ENCODE data around the gene LHB.
A peak's percentile ranks its signal among the peaks of the same experiment; 100 is the strongest.
"Not testable (repeated sequence)": the region's sequence is repeated elsewhere in the genome, so short reads cannot be mapped to it uniquely, and the experiment has no call there.

Gene LHB

DNA sequence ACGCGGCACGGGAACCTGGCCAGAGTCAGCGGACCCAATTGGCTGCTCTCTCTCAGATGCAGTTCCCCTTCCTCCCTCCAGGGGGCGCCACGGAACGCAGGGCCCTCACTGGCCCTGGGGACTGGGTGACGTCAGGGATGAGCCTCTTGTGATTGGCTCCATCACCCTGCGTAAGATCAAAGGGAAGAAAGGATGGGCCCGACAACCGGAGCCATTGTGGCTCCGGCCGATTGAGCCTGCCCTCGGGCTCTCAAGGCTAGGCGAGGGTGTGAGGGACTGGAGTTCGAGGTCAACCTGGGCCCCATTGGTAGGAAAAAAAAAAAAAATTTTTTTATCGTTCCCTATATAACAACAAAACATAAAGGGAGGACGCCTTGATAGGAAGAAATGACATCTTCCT, 19.9 kb upstream of the LHB start, which contains the start of gene CGB1:
Gene CGB1 (minus strand): TSS at position 81 of the 400 bp plus-strand sequence. CDS start 184 bp downstream, outside the sequence.
- DNase-seq, result peak; percentile 96

DNA sequence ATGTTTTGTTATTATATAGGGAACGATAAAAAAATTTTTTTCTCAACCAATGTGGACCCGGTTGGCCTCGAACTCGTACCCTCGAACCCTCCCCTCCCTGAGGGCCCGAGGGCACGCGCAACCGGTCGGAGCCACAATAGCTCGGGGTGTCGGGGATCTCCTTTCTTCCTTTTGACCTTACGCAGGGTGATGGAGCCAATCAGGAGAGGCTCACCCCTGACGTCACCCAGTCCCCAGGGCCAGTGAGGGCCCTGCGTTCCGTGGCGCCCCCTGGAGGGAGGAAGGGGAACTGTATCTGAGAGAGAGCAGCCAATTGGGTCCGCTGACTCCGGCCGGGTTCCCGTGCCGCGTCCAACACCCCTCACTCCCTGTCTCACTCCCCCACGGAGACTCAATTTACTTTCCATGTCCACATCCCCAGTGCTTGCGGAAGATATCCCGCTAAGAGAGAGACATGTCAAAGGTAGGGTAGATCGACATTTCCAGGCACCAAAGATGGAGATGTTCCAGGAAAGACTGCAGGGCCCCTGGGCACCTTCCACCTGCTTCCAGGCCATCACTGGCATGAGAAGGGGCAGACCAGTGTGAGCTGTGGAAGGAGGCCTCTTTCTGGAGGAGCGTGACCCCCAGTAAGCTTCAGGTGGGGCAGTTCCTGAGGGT, 14.9 kb upstream of the LHB start, which contains the start of gene CGB2:
Gene CGB2 (plus strand): TSS at position 249 of the 660 bp plus-strand sequence. CDS start 206 bp downstream, at position 455.
- DNase-seq, result peak; percentile 95

DNA sequence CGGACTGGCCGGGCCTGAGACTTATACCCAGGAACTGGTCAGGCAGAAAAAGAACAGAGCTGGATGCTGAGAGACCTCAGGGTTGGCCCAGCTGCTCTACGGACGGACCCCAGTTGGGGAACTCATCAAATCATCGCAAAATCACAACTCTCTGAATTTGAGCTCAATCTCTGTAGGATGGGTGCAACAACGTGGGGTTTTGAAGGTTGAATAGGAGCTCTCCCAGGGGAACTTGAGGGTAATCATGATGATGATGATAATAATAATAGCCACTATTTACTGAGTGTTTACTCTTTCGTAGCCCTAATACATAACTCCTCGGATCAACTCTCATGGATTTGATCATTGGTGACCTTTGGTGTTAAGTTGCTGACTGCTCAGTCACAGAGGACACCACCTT, 13.4 kb upstream of the LHB start:
- DNase-seq, result not testable (repeated sequence)

DNA sequence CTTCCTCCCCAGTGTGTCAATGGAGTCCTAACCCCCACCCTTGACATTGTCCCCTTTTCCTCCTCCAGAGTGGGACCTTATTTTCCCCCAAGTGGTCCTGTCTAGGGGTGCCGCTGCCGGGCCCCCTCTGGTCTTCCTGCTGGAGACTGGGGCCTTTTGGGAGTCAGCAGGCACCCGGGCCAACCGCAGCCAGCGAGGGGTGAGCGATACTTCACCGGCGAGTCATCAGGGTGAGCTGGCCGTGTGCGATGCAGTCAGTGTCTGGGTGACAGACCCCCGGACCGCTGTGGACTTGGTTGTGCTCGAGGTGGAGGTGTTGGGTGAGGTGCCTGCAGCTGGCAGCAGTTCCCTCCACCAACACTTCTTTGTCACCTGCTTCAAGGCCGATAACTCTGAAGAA, 12.9 kb upstream of the LHB start:
- not testable (repeated sequence) for DNase-seq

DNA sequence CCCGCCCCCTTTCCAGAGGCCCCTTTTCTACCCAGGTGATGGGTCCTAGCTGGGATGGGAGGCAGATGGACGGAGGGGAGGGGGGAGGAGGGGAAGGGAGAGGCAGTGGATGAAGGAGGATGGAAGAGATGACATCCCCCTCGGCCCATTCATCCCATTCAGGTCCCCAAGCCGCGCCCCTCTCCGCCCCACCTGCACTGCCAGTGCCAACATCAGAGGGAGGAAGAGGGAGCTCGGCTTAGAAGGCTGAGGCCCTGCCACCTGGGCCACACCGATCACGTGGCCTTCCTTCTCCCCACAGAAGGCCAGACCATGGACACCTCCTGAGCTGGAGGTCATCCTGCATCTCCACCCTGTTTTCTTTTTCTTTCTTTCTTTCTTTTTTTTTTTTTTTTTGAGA, 11.8 kb upstream of the LHB start:
- DNase-seq, result not testable (repeated sequence)

DNA sequence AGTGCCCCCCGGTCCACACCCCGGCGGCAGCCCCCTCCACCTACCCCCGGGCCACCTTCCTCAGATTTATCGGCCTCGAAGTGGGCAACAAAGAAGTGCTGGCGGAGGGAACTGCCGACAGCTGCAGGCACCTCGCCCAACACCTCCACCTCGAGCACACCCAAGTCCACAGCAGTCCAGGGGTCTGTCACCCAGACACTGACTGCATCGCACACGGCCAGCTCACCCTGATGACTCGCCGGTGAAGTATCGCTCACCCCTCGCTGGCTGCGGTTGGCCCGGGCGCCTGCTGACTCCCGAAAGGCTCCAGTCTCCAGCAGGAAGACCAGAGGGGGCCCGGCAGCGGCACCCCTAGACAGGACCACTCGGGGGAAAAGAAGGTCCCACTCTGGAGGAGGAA, 8.7 kb upstream of the LHB start:
- DNase-seq, result not testable (repeated sequence)

DNA sequence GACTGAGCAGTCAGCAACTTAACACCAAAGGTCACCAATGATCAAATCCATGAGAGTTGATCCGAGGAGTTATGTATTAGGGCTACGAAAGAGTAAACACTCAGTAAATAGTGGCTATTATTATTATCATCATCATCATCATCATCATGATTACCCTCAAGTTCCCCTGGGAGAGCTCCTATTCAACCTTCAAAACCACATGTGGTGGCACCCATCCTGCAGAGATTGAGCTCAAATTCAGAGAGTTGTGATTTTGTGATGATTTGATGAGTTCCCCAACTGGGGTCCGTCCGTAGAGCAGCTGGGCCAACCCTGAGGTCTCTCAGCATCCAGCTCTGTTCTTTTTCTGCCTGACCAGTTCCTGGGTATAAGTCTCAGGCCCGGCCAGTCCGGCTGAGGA, 8.2 kb upstream of the LHB start:
- not testable (repeated sequence) for DNase-seq

DNA sequence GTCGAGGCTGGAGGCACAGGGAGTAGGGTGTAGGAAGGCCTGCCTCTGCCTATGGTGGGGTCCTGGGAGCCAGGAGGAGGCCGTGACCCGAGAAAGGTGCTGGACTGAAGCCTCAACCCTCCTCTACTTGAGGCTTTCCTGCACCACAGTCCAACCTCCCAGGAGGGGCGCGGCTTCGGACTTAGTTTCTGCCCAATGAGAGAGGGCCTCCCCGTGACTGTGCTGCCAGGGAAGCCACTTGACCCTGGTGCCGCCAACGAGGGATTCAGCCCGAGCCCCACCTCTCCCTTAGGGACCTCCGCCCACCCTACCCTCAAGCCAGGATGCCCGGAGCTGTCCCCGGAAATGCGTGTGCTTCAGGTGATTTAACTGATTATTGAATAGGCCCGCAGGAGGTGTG, 7.3 kb upstream of the LHB start, which contains the start of gene CGB3:
Gene CGB3 (minus strand): TSS at position 101 of the 400 bp plus-strand sequence. CDS start 362 bp downstream, outside the sequence.
- DNase-seq, result not testable (repeated sequence)

DNA sequence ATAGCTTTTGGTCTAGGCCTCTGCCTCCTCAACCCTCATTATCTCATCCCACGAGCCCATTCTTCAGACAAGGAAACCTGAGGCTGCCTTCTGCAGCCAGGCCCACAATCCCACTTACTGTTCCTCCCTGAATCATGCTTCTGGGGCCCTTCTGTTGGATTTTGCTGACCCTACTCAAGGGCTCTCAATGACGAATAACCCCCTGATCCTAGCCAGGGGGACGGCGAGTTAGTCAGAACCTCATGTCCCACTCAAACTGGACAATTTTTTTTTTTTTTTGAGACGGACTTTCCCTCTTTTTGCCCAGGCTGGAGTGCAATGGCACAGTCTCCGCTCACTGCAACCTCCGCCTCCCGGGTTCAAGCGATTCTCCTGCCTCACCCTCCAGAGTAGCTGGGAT, 5.2 kb upstream of the LHB start:
- DNase-seq, result no peak

DNA sequence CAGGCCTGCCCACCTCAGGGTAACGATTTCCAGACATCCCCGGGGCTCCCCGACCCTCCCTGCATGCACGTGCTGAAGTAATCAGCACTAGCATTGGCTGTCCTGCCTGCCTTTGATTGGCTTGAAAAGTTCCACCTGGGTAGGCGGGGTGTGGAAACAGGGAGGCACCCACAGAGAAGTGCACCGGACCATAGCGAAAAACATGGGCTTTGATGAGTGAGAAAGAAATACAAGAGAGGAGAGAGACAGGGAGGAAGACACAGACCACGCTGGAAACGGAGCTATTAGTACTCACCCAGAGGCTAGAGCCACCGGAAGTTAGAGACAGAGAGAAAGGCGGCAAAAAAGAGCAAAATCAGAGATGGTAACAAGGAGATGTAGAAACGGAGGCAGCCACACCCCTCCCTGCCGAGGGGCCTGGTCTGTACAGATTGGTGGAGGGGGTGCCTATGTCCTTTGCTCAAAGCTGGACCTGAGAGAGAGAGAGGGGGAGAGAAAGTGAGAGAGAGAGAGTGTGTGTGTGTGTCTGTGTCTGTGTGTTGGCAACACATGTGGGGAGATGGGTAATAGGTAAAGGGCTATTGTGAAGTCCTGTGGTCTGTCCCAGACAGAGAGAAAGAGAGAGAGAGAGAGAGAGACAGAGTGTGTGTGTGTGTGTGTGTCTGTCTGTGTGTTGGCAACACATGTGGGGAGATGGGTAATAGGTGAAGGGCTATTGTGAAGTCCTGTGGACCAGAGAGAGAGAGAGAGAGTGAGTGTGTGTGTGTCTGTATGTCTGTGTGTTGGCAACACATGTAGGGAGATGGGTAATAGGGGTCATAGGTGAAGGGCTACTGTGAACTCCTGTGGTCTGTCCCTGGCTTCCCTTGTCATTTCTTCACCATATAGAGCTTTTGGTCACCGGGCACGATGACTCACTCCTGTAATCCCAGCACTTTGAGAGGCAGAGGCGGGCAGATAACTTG, 4.3 kb upstream of the LHB start:
- no peak for DNase-seq

DNA sequence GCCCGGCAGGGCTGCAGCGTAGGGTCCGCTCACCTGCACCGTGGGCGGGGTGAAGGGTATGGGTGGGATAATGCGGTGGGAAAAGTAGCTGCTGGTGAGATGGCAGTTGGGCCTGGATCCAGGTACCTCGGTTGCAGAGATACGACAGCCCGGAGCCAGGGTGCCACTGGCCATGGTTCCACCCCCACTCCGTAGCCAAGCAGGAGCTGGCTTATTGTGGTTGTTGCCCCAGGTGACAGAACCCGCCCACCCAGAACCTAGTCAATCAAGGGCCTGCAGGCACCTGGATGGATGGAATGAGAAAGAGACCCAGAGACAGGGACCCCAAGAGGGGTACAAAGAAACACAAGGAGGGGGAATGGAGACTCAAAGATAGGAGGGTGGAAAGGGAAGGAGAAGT, 3.5 kb upstream of the LHB start:
- no peak for DNase-seq

DNA sequence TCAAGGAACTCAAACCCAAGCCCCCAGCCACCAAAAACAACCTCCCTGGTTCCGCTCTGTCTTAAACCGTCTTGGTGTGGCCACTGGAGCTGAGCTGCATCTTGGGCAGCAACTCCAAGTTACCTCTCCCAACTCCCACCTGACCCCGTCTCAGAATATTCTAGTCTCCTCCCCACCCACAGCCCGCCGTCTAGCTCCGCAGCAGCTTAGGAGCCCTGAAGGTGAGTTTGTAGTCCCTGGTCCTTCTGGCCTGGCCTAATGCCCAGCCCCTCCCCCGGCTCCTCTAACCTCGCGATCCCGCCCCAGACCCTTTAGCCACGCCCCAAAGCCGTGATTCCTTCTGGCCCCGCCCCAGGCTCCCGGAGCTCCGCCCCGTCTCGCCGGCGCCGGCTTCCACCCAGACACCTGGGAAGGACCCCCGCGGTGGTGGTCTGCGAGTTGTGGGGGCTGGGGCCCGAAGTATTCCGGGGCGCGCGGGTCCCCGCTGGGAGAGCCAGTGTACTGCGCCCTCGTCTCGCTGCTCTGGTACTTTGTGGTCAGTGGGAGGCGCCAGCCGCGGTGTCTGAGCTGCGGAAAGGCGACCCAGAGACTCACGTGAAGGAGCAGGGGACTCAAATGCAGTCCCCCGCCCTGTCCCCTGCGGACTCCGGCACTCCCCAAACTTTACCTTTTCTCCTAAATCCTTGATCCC, 2.5 kb upstream of the LHB start:
- peak; percentile 35 for DNase-seq

DNA sequence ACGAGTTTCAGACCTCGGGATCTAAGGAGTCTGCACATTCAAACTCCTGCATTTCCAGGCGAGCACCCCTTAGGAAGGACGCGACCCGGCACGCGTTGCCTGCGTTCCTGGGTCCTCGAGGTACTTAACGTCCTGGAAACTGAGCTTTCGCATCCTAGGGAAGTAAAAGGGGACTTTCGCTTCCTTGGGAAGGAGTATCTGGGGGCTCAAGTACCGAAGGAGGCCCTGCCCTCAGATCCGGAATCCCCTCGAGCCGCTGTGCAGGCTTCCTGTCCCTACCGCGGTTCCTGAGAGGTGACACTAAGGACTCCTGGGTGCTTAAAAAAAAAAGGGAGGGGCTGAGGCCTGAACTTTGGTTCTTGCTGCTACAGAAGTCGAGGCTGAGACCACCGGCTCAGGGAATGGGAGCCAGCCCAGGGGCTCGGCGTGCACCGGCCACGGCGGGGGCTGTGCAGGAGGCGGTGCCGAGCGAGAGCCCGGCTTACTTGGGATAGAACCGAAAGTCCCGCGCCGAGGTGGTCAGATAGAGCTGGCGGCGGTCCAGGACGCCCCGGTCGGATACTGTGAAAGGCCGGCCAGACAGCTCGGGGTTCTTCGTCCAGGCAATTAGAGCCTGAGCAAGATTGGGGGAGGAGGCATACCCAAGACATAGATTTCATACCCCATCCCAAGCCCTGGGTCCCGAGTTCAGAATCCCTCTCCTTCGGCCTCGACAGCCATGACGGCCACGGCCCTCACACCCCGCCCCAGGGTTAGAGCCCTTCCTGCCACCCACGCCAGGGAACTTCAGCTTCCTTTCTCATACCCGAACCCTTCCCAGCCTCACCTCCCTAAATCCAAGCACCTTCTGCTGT, 1.7 kb upstream of the LHB start:
- DNase-seq, result not testable (repeated sequence)

DNA sequence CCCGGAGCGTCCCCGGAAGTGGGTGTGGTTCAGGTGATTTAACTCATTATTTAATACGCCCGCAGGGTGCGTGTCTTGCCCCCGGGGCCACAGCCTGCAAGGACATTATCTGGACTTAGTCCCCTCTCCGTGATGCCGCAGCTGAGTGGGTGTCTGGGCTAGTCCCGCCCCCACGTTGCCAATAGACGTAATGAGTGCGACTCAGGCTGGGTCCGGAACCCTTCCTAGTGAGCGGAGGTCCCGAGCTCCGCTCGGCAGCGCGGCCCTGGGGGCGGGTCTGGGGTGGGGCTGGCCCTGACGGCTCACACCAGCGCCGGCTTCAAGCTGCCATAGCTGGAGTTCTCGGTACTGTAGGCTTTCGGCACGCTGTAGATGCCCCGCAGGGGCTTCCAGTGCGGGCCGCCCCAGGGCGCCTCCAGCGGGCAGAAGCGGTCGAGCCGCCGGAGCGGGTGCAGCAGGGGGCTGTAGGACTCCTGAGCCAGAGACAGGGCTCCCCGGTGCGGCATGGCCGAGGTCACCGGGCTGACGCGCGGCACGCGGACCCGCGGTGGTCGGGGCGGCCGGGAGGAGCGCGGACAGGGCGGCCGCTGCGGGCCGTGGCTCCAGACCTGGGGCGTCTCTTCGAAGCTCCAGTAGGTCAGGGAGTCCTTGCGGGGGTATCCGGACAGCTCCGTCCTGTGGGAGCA, 918 bp upstream of the LHB start:
- DNase-seq, result peak; percentile 46

DNA sequence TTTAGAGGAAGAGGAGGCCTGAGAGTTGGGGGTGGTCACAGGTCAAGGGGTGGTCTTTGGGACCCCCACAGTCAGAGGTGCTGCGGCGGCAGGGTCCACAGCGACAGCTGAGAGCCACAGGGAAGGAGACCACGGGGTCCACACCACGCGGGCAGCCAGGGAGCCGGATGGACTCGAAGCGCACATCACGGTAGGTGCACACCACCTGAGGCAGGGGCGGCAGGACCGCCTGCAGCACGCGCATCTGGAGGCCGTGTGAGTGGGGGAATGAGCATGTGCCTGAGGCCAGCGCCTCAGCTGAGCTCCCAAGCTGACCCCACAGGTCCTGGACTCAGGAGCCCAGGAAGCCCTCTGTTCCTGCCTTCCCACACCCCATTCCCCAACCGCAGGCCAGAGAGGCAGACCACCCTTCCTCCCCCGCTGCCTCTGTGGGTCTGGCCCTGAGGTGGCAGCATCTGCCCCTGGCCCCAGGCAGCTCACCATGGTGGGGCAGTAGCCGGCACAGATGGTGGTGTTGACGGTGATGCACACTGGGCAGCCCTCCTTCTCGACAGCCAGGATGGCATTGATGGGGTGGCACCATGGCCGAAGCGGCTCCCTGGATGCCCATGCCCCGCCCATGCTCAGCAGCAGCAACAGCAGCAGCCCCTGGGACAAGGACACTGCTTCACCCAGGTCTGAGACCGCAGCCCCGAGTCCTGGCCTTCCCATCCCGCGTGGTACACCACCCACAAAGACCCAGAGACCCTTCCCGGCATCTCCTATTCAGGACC, 638 bp downstream of the LHB start:
- no peak for DNase-seq

DNA sequence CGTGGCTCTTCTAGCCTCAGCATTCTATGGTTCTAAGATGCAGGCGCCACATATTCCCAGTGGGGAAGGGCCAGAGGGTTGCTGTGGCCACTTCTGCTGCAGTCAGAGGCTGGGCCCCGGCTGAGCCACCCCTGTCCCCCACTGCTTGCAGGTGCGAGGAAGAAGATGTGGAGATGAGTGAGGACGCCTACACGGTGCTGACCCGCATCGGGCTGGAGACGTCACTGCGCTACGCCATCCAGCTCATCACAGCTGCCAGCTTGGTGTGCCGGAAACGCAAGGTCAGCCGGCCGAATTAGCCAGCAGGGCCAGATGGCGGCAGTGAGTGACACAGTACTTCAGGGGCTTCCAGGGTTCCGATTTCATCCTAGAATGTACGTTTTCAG, 2.0 kb downstream of the LHB start:
- no peak for DNase-seq

DNA sequence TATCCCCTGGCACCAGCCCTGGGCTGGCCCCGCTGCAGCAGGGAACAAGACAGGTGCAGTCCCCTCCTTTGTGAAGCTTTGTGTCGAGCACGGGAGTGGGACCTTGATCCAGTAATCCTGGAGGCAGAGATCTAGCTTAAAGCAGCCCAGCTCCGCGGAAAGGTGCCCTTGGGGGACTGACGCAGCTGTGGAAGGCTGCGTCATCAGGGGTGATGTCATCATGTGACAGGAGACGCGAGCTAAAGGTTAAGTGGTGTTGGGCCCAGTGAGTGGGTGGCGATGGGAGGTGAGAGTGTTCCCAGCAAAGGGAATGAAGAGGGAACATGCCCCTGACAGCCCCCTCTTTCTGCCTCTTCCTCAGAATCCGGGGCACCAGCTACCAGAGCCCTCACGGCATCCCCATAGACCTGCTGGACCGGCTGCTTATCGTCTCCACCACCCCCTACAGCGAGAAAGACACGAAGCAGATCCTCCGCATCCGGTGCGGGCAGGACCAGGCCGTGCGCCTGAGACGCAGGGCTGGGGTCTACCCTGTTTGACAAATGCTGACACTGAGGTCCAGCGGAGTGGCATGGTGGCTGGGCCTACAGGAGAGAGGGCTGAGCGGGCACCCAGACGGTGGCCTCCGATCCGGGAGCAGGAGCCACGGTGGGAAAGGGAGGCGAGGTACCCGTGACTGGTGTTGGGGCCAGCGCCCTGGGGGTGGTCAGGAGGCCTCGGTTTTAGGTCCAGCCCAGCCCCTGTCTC, 2.6 kb downstream of the LHB start:
- no peak for DNase-seq

DNA sequence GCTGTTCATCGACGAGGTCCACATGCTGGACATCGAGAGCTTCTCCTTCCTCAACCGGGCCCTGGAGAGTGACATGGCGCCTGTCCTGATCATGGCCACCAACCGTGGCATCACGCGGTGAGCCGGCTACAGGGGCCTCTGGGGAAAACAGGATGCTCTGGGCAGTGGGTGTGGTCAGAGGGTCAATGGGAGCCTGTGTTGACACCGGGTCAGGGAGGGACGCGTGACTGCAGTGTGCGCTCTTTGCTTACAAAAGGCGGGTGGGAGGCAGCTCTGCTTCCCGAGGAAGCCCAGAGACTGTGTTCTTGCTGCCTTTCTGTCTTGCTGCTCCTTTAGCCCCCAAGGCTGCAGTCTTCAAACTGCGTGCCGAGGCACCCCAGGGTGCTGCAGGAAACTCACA, 5.7 kb downstream of the LHB start:
- DNase-seq, result no peak

DNA sequence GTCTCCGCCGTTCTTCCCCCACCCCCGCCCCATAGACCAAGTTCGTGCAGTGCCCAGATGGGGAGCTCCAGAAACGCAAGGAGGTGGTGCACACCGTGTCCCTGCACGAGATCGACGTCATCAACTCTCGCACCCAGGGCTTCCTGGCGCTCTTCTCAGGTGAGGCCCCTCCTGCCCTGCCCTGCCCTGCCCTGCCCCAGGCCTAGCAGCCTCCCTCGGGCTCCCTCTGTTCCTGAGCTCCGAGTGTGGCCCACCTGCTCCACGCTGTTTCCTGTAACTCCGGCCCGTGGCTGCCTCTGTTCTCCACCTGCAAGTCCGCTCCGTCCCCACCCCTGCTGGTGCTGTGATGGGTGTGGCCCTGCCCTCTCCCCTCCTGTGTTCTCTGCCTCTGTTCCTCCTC, 6.4 kb downstream of the LHB start:
- no peak for DNase-seq

DNA sequence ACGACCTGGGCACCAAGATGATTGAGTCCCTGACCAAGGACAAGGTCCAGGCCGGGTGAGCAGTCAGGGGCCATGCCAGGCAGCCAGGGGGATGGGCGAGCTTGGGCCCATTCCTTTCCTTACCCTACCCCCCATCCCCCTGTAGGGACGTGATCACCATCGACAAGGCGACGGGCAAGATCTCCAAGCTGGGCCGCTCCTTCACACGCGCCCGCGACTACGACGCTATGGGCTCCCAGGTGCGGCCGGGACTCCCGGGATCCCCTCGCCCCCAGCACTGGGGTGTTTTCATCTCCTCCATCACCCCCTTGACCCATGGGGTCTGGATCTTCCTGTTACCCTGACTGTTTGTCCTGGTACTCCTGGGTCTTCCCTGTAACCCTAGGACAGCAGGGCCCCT, 7.1 kb downstream of the LHB start:
- no peak for DNase-seq
